ENCODE results near the gene ADAT1.
A peak's percentile ranks its signal among the peaks of the same experiment; 100 is the strongest.

Gene ADAT1

GRCh38 chr16:75627851-75628250, 4.8 kb upstream of the ADAT1 start:
- TF ChIP-seq, protein P1, sequence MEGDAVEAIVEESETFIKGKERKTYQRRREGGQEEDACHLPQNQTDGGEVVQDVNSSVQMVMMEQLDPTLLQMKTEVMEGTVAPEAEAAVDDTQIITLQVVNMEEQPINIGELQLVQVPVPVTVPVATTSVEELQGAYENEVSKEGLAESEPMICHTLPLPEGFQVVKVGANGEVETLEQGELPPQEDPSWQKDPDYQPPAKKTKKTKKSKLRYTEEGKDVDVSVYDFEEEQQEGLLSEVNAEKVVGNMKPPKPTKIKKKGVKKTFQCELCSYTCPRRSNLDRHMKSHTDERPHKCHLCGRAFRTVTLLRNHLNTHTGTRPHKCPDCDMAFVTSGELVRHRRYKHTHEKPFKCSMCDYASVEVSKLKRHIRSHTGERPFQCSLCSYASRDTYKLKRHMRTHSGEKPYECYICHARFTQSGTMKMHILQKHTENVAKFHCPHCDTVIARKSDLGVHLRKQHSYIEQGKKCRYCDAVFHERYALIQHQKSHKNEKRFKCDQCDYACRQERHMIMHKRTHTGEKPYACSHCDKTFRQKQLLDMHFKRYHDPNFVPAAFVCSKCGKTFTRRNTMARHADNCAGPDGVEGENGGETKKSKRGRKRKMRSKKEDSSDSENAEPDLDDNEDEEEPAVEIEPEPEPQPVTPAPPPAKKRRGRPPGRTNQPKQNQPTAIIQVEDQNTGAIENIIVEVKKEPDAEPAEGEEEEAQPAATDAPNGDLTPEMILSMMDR (IDR thresholded peaks at IDR 0.05), result no peak
- no peaks in the 10 kb centered on the region for H3K27me3 ChIP-seq
- H3K4me3 ChIP-seq (ENCODE audit: low read depth in 1 of 2, low read length in 1 of 2), result no peak overlapping the region
- H3K27ac ChIP-seq, result peak overlapping the region; percentile 37
- peaks cover 68% of the 10 kb centered on the region for H3K36me3 ChIP-seq
- no peaks in the 10 kb centered on the region for H3K9me3 ChIP-seq
- peaks cover 14 to 22% of the 10 kb centered on the region in 2 experiments for H3K4me1 ChIP-seq (ENCODE audit: control insufficient read depth in 1 of 2, insufficient read depth in 1 of 2, low read depth in 1 of 2, low read length in 1 of 2)

DNA sequence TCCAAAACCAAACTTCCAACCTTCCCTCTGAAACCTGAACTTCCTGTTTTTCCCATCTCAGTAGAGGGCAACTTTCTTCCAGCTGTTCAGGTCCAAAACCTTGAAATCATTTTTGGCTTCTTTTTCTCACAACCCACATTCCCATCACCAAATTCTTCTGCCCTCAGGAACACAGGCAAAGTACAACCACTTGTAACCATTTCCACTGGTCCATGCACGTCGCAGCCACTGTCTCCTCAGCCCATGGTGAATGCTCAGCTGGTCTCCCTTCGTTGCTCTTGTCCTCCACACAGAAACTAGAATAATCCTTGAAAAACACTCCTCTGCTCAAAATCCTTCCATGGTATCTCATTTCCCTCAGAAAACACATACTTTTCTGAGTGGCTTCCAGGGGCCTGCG, 3.7 kb upstream of the ADAT1 start:
- Histone ChIP-seq H3K4me1 (ENCODE audit: control insufficient read depth in 1 of 2, insufficient read depth in 1 of 2, low read depth in 1 of 2, low read length in 1 of 2) (peaks cover 24 to 32% of the 10 kb centered on the region in 2 experiments), H3K27me3 (no peaks in the 10 kb centered on the region), H3K27ac (no peak overlapping the region), H3K9me3 (no peaks in the 10 kb centered on the region), H3K36me3 (peaks cover 58% of the 10 kb centered on the region), H3K4me3 (ENCODE audit: low read depth in 1 of 2, low read length in 1 of 2) (no peak overlapping the region)
- TF ChIP-seq, protein P1 (IDR thresholded peaks at IDR 0.05), result no peak

- H3K36me3 ChIP-seq, result peaks cover 42% of the 10 kb centered on the region
- peaks cover 35 to 50% of the 10 kb centered on the region in 2 experiments for H3K4me1 ChIP-seq (ENCODE audit: control insufficient read depth in 1 of 2, insufficient read depth in 1 of 2, low read depth in 1 of 2, low read length in 1 of 2)
- TF ChIP-seq, protein P1 (IDR thresholded peaks at IDR 0.05), result no peak
- H3K9me3 ChIP-seq, result no peaks in the 10 kb centered on the region
- no peak overlapping the region for H3K27ac ChIP-seq
- no peaks in the 10 kb centered on the region for H3K27me3 ChIP-seq
- H3K4me3 ChIP-seq (ENCODE audit: low read depth in 1 of 2, low read length in 1 of 2), result no peak overlapping the region
Measured at GRCh38 chr16:75624921-75625334, 1.8 kb upstream of the ADAT1 start.

DNA sequence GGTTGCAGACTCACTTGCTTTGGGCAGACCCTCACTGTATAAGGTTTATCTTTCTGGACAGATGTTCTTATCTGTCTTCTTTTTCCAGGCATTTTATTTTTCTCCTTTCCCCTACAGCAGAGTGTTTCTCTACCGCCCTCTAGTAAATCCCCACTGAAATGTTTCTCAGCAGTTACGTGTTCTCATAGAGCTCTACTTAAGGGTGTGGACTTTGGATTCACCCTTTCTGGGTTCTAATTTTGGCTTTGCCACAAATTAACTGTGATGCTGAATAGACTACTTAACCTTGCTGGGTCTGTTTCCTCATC, 2.0 kb downstream of the ADAT1 start:
- H3K9me3 ChIP-seq, result no peaks in the 10 kb centered on the region
- no peak overlapping the region for H3K4me3 ChIP-seq (ENCODE audit: low read depth in 1 of 2, low read length in 1 of 2)
- TF ChIP-seq, protein P1 (IDR thresholded peaks at IDR 0.05), result no peak
- H3K27ac ChIP-seq, result no peak overlapping the region
- peaks cover 21 to 36% of the 10 kb centered on the region in 2 experiments for H3K4me1 ChIP-seq (ENCODE audit: control insufficient read depth in 1 of 2, insufficient read depth in 1 of 2, low read depth in 1 of 2, low read length in 1 of 2)
- H3K27me3 ChIP-seq, result no peaks in the 10 kb centered on the region
- peaks cover 30% of the 10 kb centered on the region for H3K36me3 ChIP-seq

GRCh38 chr16:75620326-75621169, 2.5 kb downstream of the ADAT1 start:
- Histone ChIP-seq H3K27me3 (no peaks in the 10 kb centered on the region), H3K36me3 (peaks cover 30% of the 10 kb centered on the region), H3K27ac (peak overlapping the region; percentile 40), H3K4me3 (ENCODE audit: low read depth in 1 of 2, low read length in 1 of 2) (no peak overlapping the region), H3K9me3 (no peaks in the 10 kb centered on the region), H3K4me1 (ENCODE audit: control insufficient read depth in 1 of 2, insufficient read depth in 1 of 2, low read depth in 1 of 2, low read length in 1 of 2) (peaks cover 21 to 36% of the 10 kb centered on the region in 2 experiments)
- TF ChIP-seq, protein P1 (IDR thresholded peaks at IDR 0.05), result no peak
